HEK293 (cell line): ENCODE data around the gene SH3D19.

ENCODE experiments used
- CTCF ChIA-PET: fragments of 350-600 bp; formaldehyde crosslinking; extraction: SDS; loops from one replicate; lab custom pipeline; 2021; ENCODE audit warnings: antibody characterized with exemption; lab: Yijun Ruan, JAX
- POLR2A ChIA-PET: fragments of 300-600 bp; formaldehyde crosslinking; extraction: SDS; loops from one replicate; lab custom pipeline; 2020; ENCODE audit warnings: antibody characterized with exemption, inconsistent platforms; lab: Yijun Ruan, JAX
- H3K27ac ChIP-seq: fragments of 200-500 bp; sonication (Bioruptor generic); 2 replicates; pipeline ENCODE4 v1.5.1; 2014; ENCODE audit warnings: low read depth, low read length, control low read depth, inconsistent platforms; ENCODE audit errors: extremely low read depth
- H3K36me3 ChIP-seq, 2 experiments: fragments of 200-500 bp in 1 of 2; sonication (Bioruptor generic) in 1 of 2; 1 replicate in 1 of 2; 2 replicates in 1 of 2; pipeline ENCODE4 v1.5.1; 2014 to 2017; ENCODE audit warnings: inconsistent platforms in 2 of 2, low read length in 2 of 2; ENCODE audit not compliant: control insufficient read depth in 2 of 2, insufficient read depth in 1 of 2
- H3K4me1 ChIP-seq: fragments of 200-500 bp; sonication (Bioruptor generic); 2 replicates; pipeline ENCODE4 v1.5.1; 2014; ENCODE audit warnings: mild to moderate bottlenecking, low read length, inconsistent platforms; ENCODE audit not compliant: control insufficient read depth, insufficient read depth
- H3K4me3 ChIP-seq: 2 replicates; pipeline ENCODE4 v1.5.1; 2011; ENCODE audit warnings: low read depth, mild to moderate bottlenecking, control low read depth, low read length, moderate library complexity
- H3K9me3 ChIP-seq: fragments of 200-500 bp; sonication (Bioruptor generic); 2 replicates; pipeline ENCODE4 v1.5.1; 2014; ENCODE audit warnings: low read depth, low read length, inconsistent platforms; ENCODE audit not compliant: control insufficient read depth, insufficient read depth
- IKZF3 ChIP-seq: fragments of 450-650 bp; IDR thresholded peaks from 2 replicates; pipeline ENCODE4 v1.5.0; 2018; ENCODE audit warnings: missing biosample characterization, mild to moderate bottlenecking, missing genetic modification characterization, moderate library complexity
- KLF8 ChIP-seq: fragments of 450-650 bp; formaldehyde crosslinking; IDR thresholded peaks from 2 replicates; pipeline ENCODE4 v1.5.1; 2016; ENCODE audit warnings: missing biosample characterization, missing genetic modification characterization
- OVOL3 ChIP-seq: fragments of 450-650 bp; formaldehyde crosslinking; IDR thresholded peaks from 2 replicates; pipeline ENCODE4 v1.5.1; 2016; ENCODE audit warnings: missing biosample characterization, missing genetic modification characterization
- SCRT1 ChIP-seq: fragments of 450-650 bp; formaldehyde crosslinking; IDR thresholded peaks from 2 replicates; pipeline ENCODE4 v1.5.1; 2016; ENCODE audit warnings: missing biosample characterization, missing genetic modification characterization, borderline replicate concordance
- ZBTB20 ChIP-seq: fragments of 450-650 bp; formaldehyde crosslinking; IDR thresholded peaks from 2 replicates; pipeline ENCODE4 v1.5.1; 2016; ENCODE audit warnings: missing biosample characterization, missing genetic modification characterization
- ZBTB8A ChIP-seq: fragments of 450-650 bp; formaldehyde crosslinking; IDR thresholded peaks from 2 replicates; pipeline ENCODE4 v1.5.1; 2016; ENCODE audit warnings: missing biosample characterization, missing genetic modification characterization
- ZFP3 ChIP-seq: fragments of 450-650 bp; formaldehyde crosslinking; IDR thresholded peaks from 2 replicates; pipeline ENCODE4 v1.5.1; 2016; ENCODE audit warnings: low read depth, missing biosample characterization, missing genetic modification characterization
- ZNF10 ChIP-seq: fragments of 450-650 bp; formaldehyde crosslinking; IDR thresholded peaks from 2 replicates; pipeline ENCODE4 v1.5.1; 2017; ENCODE audit warnings: missing biosample characterization, missing genetic modification characterization
- ZNF112 ChIP-seq: fragments of 450-650 bp; formaldehyde crosslinking; IDR thresholded peaks from 2 replicates; pipeline ENCODE4 v1.5.0; 2017; ENCODE audit warnings: missing biosample characterization, missing genetic modification characterization
- ZNF121 ChIP-seq: fragments of 450-650 bp; formaldehyde crosslinking; IDR thresholded peaks from 2 replicates; pipeline ENCODE4 v1.5.1; 2016; ENCODE audit warnings: missing biosample characterization, missing genetic modification characterization
- ZNF16 ChIP-seq: fragments of 450-650 bp; formaldehyde crosslinking; IDR thresholded peaks from 2 replicates; pipeline ENCODE4 v1.5.1; 2016; ENCODE audit warnings: low read depth, missing biosample characterization, missing genetic modification characterization
- ZNF174 ChIP-seq: fragments of 450-650 bp; formaldehyde crosslinking; IDR thresholded peaks from 2 replicates; pipeline ENCODE4 v1.5.0; 2017; ENCODE audit warnings: missing biosample characterization, mild to moderate bottlenecking, missing genetic modification characterization
- ZNF23 ChIP-seq: fragments of 450-650 bp; formaldehyde crosslinking; IDR thresholded peaks from 2 replicates; pipeline ENCODE4 v1.5.1; 2016; ENCODE audit warnings: missing biosample characterization, missing genetic modification characterization, borderline replicate concordance
- ZNF292 ChIP-seq: fragments of 450-650 bp; formaldehyde crosslinking; IDR thresholded peaks from 2 replicates; pipeline ENCODE4 v1.5.1; 2016; ENCODE audit warnings: low read depth, missing biosample characterization, missing genetic modification characterization, borderline replicate concordance
- ZNF350 ChIP-seq: fragments of 450-650 bp; formaldehyde crosslinking; IDR thresholded peaks from 2 replicates; pipeline ENCODE4 v1.5.0; 2017; ENCODE audit warnings: missing biosample characterization, mild to moderate bottlenecking, missing genetic modification characterization
- ZNF366 ChIP-seq: fragments of 450-650 bp; formaldehyde crosslinking; conservative IDR thresholded peaks from 2 replicates; pipeline ENCODE4 v1.5.1; 2016; ENCODE audit warnings: missing biosample characterization, missing genetic modification characterization
- ZNF473 ChIP-seq: fragments of 450-650 bp; formaldehyde crosslinking; IDR thresholded peaks from 2 replicates; pipeline ENCODE4 v1.5.1; 2017; ENCODE audit warnings: missing biosample characterization, missing genetic modification characterization
- ZNF529 ChIP-seq: fragments of 450-650 bp; formaldehyde crosslinking; IDR thresholded peaks from 2 replicates; pipeline ENCODE4 v1.5.1; 2017; ENCODE audit warnings: missing genetic modification characterization, missing biosample characterization; ENCODE audit not compliant: insufficient replicate concordance
- ZNF571 ChIP-seq: fragments of 450-650 bp; formaldehyde crosslinking; IDR thresholded peaks from 2 replicates; pipeline ENCODE4 v1.5.0; 2017; ENCODE audit warnings: missing biosample characterization, missing genetic modification characterization
- ZNF660 ChIP-seq: fragments of 450-650 bp; IDR thresholded peaks from 2 replicates; pipeline ENCODE4 v1.5.1; 2018; ENCODE audit warnings: missing biosample characterization, mild to moderate bottlenecking, missing genetic modification characterization
- ZNF701 ChIP-seq: fragments of 450-650 bp; formaldehyde crosslinking; IDR thresholded peaks from 2 replicates; pipeline ENCODE4 v1.5.1; 2016; ENCODE audit warnings: missing biosample characterization, missing genetic modification characterization
- TF ChIP-seq, protein P1 (sequence below): fragments of 450-650 bp; formaldehyde crosslinking; IDR thresholded peaks from 2 replicates; pipeline ENCODE4 v1.5.1; 2016; ENCODE audit warnings: missing biosample characterization, missing genetic modification characterization
- TF ChIP-seq, protein P2 (sequence below): fragments of 450-650 bp; formaldehyde crosslinking; IDR thresholded peaks from 2 replicates; pipeline ENCODE4 v1.5.1; 2016; ENCODE audit warnings: missing biosample characterization, missing genetic modification characterization
- TF ChIP-seq, protein P3 (sequence below): fragments of 450-650 bp; formaldehyde crosslinking; IDR thresholded peaks from 2 replicates; pipeline ENCODE4 v1.5.1; 2016; ENCODE audit warnings: missing biosample characterization, missing genetic modification characterization
- TF ChIP-seq, protein P4 (sequence below): fragments of 450-650 bp; formaldehyde crosslinking; IDR thresholded peaks from 2 replicates; pipeline ENCODE4 v1.5.1; 2017; ENCODE audit warnings: missing biosample characterization, missing genetic modification characterization
- TF ChIP-seq, protein P5 (sequence below): fragments of 450-650 bp; formaldehyde crosslinking; IDR thresholded peaks from 2 replicates; pipeline ENCODE4 v1.5.1; 2016; ENCODE audit warnings: missing biosample characterization, missing genetic modification characterization
- TF ChIP-seq, protein P6 (sequence below): fragments of 450-650 bp; formaldehyde crosslinking; IDR thresholded peaks from 2 replicates; pipeline ENCODE4 v1.5.1; 2017; ENCODE audit warnings: missing biosample characterization, missing genetic modification characterization

Gene SH3D19

DNA sequence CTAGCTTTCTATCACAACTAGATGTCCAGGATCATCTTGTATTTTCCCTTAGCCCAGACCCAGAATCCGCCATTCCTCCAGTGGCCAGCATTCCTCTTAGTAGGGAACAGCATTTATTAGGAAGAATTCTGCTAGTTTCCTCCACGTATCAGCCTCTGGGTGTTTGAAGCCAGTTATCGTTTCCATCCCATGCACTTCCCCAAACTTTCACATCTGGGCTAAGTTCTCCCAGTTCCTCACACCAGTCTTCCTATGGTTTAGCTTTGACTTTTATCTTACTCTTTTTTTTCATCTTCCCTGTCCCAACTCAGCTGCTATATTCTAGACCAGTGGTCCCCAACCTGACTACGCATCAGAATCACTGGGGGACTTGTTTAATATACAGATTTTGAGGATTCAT lies 101.9 kb downstream of the SH3D19 start:
- ChIA-PET POLR2A (no interaction called here), CTCF (no interaction called here)
- H3K36me3 ChIP-seq: no peaks in the 10 kb centered on the region
- peaks cover 9% of the 10 kb centered on the region for H3K4me1 ChIP-seq
- no peaks in the 10 kb centered on the region for H3K9me3 ChIP-seq
- no peak overlapping the region for H3K27ac ChIP-seq
- no peak overlapping the region for H3K4me3 ChIP-seq
- TF ChIP-seq ZNF660 (tag by site-specific recombination) (no peak), OVOL3 (tag by site-specific recombination) (no peak), ZNF112 (no peak), ZNF174 (tag by site-specific recombination) (no peak), KLF8 (no peak), ZNF701 (no peak), ZNF23 (tag by site-specific recombination) (no peak), IKZF3 (tag by site-specific recombination) (no peak), ZBTB8A (tag by site-specific recombination) (no peak), ZNF366 (tag by site-specific recombination) (no peak), ZNF16 (tag by site-specific recombination) (no peak), ZNF292 (tag by site-specific recombination) (no peak), SCRT1 (tag by site-specific recombination) (no peak), ZNF121 (tag by site-specific recombination) (no peak)
- TF ChIP-seq, protein P1, sequence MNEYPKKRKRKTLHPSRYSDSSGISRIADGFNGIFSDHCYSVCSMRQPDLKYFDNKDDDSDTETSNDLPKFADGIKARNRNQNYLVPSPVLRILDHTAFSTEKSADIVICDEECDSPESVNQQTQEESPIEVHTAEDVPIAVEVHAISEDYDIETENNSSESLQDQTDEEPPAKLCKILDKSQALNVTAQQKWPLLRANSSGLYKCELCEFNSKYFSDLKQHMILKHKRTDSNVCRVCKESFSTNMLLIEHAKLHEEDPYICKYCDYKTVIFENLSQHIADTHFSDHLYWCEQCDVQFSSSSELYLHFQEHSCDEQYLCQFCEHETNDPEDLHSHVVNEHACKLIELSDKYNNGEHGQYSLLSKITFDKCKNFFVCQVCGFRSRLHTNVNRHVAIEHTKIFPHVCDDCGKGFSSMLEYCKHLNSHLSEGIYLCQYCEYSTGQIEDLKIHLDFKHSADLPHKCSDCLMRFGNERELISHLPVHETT (tag by site-specific recombination): no peak
- TF ChIP-seq, protein P2, sequence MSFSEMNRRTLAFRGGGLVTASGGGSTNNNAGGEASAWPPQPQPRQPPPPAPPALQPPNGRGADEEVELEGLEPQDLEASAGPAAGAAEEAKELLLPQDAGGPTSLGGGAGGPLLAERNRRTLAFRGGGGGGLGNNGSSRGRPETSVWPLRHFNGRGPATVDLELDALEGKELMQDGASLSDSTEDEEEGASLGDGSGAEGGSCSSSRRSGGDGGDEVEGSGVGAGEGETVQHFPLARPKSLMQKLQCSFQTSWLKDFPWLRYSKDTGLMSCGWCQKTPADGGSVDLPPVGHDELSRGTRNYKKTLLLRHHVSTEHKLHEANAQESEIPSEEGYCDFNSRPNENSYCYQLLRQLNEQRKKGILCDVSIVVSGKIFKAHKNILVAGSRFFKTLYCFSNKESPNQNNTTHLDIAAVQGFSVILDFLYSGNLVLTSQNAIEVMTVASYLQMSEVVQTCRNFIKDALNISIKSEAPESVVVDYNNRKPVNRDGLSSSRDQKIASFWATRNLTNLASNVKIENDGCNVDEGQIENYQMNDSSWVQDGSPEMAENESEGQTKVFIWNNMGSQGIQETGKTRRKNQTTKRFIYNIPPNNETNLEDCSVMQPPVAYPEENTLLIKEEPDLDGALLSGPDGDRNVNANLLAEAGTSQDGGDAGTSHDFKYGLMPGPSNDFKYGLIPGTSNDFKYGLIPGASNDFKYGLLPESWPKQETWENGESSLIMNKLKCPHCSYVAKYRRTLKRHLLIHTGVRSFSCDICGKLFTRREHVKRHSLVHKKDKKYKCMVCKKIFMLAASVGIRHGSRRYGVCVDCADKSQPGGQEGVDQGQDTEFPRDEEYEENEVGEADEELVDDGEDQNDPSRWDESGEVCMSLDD: no peak
- TF ChIP-seq, protein P3, sequence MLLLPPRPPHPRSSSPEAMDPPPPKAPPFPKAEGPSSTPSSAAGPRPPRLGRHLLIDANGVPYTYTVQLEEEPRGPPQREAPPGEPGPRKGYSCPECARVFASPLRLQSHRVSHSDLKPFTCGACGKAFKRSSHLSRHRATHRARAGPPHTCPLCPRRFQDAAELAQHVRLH (tag by site-specific recombination): no peak
- TF ChIP-seq, protein P4, sequence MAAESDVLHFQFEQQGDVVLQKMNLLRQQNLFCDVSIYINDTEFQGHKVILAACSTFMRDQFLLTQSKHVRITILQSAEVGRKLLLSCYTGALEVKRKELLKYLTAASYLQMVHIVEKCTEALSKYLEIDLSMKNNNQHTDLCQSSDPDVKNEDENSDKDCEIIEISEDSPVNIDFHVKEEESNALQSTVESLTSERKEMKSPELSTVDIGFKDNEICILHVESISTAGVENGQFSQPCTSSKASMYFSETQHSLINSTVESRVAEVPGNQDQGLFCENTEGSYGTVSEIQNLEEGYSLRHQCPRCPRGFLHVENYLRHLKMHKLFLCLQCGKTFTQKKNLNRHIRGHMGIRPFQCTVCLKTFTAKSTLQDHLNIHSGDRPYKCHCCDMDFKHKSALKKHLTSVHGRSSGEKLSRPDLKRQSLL (tag by site-specific recombination): no peak

DNA sequence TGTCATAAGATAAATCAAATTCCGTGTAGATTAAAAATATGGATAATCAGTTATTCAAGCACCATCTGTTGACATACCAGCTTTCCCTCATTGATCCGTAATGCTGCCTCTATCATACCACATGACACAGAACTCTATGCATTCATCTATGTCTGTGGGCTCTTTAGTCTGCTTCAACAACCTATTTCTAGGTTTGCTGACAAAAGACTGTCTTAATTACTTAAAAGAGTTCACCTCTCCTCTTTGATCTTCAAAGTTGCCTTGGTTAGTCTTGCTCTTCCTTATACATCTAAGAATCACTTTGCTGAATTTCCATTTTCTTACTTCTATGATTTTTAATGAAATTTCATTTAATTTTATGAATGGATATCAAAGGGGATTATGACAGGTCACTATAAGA lies 105.5 kb downstream of the SH3D19 start:
- no peaks in the 10 kb centered on the region for H3K36me3 ChIP-seq
- H3K9me3 ChIP-seq: no peaks in the 10 kb centered on the region
- POLR2A ChIA-PET: no interaction called here
- H3K4me1 ChIP-seq: no peaks in the 10 kb centered on the region
- H3K27ac ChIP-seq: no peak overlapping the region
- no peak overlapping the region for H3K4me3 ChIP-seq
- CTCF ChIA-PET: interaction anchor here (0.6 kb wide), 1 partner anchor 319 kb away, joined by 3 read pairs; no protein-coding TSS in a partner anchor
- TF ChIP-seq ZNF529 (no peak), ZNF701 (no peak), ZFP3 (tag by site-specific recombination) (no peak), OVOL3 (tag by site-specific recombination) (no peak), ZNF350 (tag by site-specific recombination) (no peak), ZNF571 (tag by site-specific recombination) (no peak), ZNF473 (tag by site-specific recombination) (no peak), ZNF10 (tag by site-specific recombination) (no peak), ZBTB20 (no peak)
- TF ChIP-seq, protein P5, sequence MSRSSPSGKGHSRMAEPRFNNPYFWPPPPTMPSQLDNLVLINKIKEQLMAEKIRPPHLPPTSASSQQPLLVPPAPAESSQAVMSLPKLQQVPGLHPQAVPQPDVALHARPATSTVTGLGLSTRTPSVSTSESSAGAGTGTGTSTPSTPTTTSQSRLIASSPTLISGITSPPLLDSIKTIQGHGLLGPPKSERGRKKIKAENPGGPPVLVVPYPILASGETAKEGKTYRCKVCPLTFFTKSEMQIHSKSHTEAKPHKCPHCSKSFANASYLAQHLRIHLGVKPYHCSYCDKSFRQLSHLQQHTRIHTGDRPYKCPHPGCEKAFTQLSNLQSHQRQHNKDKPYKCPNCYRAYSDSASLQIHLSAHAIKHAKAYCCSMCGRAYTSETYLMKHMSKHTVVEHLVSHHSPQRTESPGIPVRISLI (tag by site-specific recombination): no peak
- TF ChIP-seq, protein P6, sequence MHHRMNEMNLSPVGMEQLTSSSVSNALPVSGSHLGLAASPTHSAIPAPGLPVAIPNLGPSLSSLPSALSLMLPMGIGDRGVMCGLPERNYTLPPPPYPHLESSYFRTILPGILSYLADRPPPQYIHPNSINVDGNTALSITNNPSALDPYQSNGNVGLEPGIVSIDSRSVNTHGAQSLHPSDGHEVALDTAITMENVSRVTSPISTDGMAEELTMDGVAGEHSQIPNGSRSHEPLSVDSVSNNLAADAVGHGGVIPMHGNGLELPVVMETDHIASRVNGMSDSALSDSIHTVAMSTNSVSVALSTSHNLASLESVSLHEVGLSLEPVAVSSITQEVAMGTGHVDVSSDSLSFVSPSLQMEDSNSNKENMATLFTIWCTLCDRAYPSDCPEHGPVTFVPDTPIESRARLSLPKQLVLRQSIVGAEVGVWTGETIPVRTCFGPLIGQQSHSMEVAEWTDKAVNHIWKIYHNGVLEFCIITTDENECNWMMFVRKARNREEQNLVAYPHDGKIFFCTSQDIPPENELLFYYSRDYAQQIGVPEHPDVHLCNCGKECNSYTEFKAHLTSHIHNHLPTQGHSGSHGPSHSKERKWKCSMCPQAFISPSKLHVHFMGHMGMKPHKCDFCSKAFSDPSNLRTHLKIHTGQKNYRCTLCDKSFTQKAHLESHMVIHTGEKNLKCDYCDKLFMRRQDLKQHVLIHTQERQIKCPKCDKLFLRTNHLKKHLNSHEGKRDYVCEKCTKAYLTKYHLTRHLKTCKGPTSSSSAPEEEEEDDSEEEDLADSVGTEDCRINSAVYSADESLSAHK (tag by site-specific recombination): no peak
